ENCODE data around the gene PRPF4. TPM values are rescaled to one million over a fixed set of nuclear protein-coding genes. Genes with fewer than 3 reads are reported as not detected.

PRPF4 gene
- total RNA-seq, 1 experiment from 2014 or later, result 38.6 TPM

GRCh38 chr9:113274474-113275156 lies 843 bp upstream of the PRPF4 start:
- DNase-seq, result peak in 1 of 2 experiments; percentile 75
- Mint-ChIP-seq H3K9me3 (ENCODE audit: unreplicated experiment) (no peaks in the 10 kb centered on the region), H3K27ac (ENCODE audit: unreplicated experiment) (no peak overlapping the region), H3K36me3 (ENCODE audit: insufficient read depth, unreplicated experiment) (peaks cover 39% of the 10 kb centered on the region), H3K27me3 (ENCODE audit: insufficient read depth, unreplicated experiment) (no peaks in the 10 kb centered on the region), H3K4me1 (ENCODE audit: low read depth, unreplicated experiment) (no peaks in the 10 kb centered on the region), H3K4me3 (ENCODE audit: unreplicated experiment) (no peak overlapping the region)
- Histone ChIP-seq H3K4me3 (ENCODE audit: low read depth, low read length) (peak overlapping the region; percentile 93), H3K9me3 (no peaks in the 10 kb centered on the region), H3K36me3 (ENCODE audit: control insufficient read depth, insufficient read depth, low read length) (no peaks in the 10 kb centered on the region; the same call in 1 of the 2 replicates), H3K4me1 (no peaks in the 10 kb centered on the region), H3K27me3 (replicated peaks; ENCODE audit: control insufficient read depth, insufficient read depth, low read length) (no peaks in the 10 kb centered on the region)
- ChIA-PET CTCF (interaction anchor here (0.8 to 2.3 kb wide), 12 partner anchors 20 to 383 kb away, joined by 3 to 14 read pairs (median 6); partner anchors contain the start of genes ALAD, BSPRY, FKBP15 and POLE3), POLR2A (interaction anchor here (0.6 to 1.8 kb wide), 10 partner anchors 22 to 383 kb away, joined by 3 to 16 read pairs (median 6); partner anchors contain the start of genes ALAD, BSPRY, C9orf43 and FKBP15)
- no TSS peak for BruUV-seq (replicated peaks)
- intact Hi-C loops (cut with micrococcal nuclease; ENCODE audit: unreplicated experiment), result loop anchor here (1.0 to 5.0 kb wide), 7 partner anchors 28 to 384 kb away; partner anchors contain the start of genes ALAD, C9orf43, FKBP15 and POLE3
- peak; percentile 63 to 66 for TF ChIP-seq CTCF (IDR thresholded peaks at IDR 0.05; ENCODE audit: insufficient read depth in 1 of 2, low read depth in 1 of 2, low read length in 1 of 2, severe bottlenecking in 1 of 2, unreplicated experiment in 1 of 2)

DNA sequence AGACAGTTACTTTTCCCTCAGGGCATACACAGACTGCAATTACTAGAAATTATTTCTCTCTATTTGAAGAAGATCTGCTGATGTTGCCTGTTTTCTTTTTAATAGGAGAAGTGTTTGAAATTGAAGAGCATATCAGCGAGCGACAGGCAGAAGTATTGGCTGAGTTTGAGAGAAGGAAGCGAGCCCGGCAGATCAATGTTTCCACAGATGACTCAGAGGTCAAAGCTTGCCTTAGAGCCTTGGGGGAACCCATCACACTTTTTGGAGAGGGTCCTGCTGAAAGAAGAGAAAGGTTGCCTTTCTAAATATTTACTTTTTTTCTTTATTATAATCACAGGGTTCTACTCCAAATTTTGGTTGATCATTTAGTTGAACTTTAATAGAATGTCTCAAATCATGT lies 3.4 kb downstream of the PRPF4 start:
- no TSS peak for BruUV-seq (replicated peaks)
- H3K4me1 Mint-ChIP-seq (ENCODE audit: low read depth, unreplicated experiment), result no peaks in the 10 kb centered on the region
- intact Hi-C loops (cut with micrococcal nuclease; ENCODE audit: unreplicated experiment), result loop anchor here (5.0 kb wide), 1 partner anchor 127 kb away; the partner anchor contains the start of gene SLC31A2
- H3K4me3 ChIP-seq (ENCODE audit: low read depth, low read length), result no peak overlapping the region
- H3K27ac Mint-ChIP-seq (ENCODE audit: unreplicated experiment), result no peak overlapping the region
- H3K27me3 ChIP-seq (replicated peaks; ENCODE audit: control insufficient read depth, insufficient read depth, low read length), result no peaks in the 10 kb centered on the region
- no peaks in the 10 kb centered on the region; the same call in 1 of the 2 replicates for H3K36me3 ChIP-seq (ENCODE audit: control insufficient read depth, insufficient read depth, low read length)
- no peak overlapping the region for H3K4me3 Mint-ChIP-seq (ENCODE audit: unreplicated experiment)
- H3K27me3 Mint-ChIP-seq (ENCODE audit: insufficient read depth, unreplicated experiment), result no peaks in the 10 kb centered on the region
- no peaks in the 10 kb centered on the region for H3K9me3 Mint-ChIP-seq (ENCODE audit: unreplicated experiment)
- no peak for DNase-seq
- H3K36me3 Mint-ChIP-seq (ENCODE audit: insufficient read depth, unreplicated experiment), result peaks cover 56% of the 10 kb centered on the region
- ChIA-PET CTCF (no interaction called here), POLR2A (no interaction called here)
- TF ChIP-seq CTCF (IDR thresholded peaks at IDR 0.05; ENCODE audit: insufficient read depth in 1 of 2, low read depth in 1 of 2, low read length in 1 of 2, severe bottlenecking in 1 of 2, unreplicated experiment in 1 of 2), result no peak
- H3K9me3 ChIP-seq, result no peaks in the 10 kb centered on the region
- no peaks in the 10 kb centered on the region for H3K4me1 ChIP-seq

DNA sequence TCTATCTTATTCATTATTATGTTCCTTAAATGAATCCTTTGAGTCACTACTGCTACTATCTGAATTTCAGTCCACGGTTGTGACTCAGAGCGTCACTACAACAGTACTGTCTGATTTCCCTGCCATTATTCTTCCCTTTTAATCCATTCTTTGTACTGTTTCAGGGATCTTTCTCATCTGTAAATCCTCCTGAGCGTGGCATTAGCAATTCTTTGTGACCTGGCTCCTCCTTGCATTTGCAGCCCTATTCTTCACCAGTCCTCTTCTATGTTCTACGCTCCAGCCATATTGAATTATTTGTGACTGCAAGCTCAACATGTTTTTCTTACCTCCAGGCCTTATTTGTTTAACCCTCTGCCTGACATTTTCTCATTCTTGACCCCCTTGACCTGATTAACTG lies 5.9 kb downstream of the PRPF4 start:
- Histone ChIP-seq H3K36me3 (ENCODE audit: control insufficient read depth, insufficient read depth, low read length) (peaks cover 4% of the 10 kb centered on the region), H3K27me3 (replicated peaks; ENCODE audit: control insufficient read depth, insufficient read depth, low read length) (no peaks in the 10 kb centered on the region), H3K4me3 (ENCODE audit: low read depth, low read length) (no peak overlapping the region), H3K9me3 (no peaks in the 10 kb centered on the region), H3K4me1 (no peaks in the 10 kb centered on the region)
- intact Hi-C loops (cut with micrococcal nuclease; ENCODE audit: unreplicated experiment), result no loop called here
- Mint-ChIP-seq H3K9me3 (ENCODE audit: unreplicated experiment) (no peaks in the 10 kb centered on the region), H3K36me3 (ENCODE audit: insufficient read depth, unreplicated experiment) (peaks cover 74% of the 10 kb centered on the region), H3K4me3 (ENCODE audit: unreplicated experiment) (no peak overlapping the region), H3K27ac (ENCODE audit: unreplicated experiment) (no peak overlapping the region), H3K4me1 (ENCODE audit: low read depth, unreplicated experiment) (no peaks in the 10 kb centered on the region), H3K27me3 (ENCODE audit: insufficient read depth, unreplicated experiment) (no peaks in the 10 kb centered on the region)
- TF ChIP-seq CTCF (IDR thresholded peaks at IDR 0.05; ENCODE audit: insufficient read depth in 1 of 2, low read depth in 1 of 2, low read length in 1 of 2, severe bottlenecking in 1 of 2, unreplicated experiment in 1 of 2), result no peak
- ChIA-PET CTCF (no interaction called here), POLR2A (no interaction called here)
- DNase-seq, result no peak
- no TSS peak for BruUV-seq (replicated peaks)

All from Caco-2 (cell line).